Panc1 (cell line): ENCODE measurements around the gene CDC123. TPM values are rescaled to one million over a fixed set of nuclear protein-coding genes. Genes with fewer than 3 reads are reported as not detected.

Experiments
- ATAC-seq: fragments of 200-7000 bp; cut with Tn5 transposase; 2 replicates; pipeline ENCODE4 v1.9.1; 2020; ENCODE audit warnings: mild to moderate bottlenecking, moderate library complexity
- BruUV-seq: library from RNA; stranded (reverse); fragments of 400-500 nt; replicated peaks from 2 replicates; lab custom pipeline; 2021; lab: Mats Ljungman, UMichigan
- CTCF ChIA-PET: fragments of 300-600 bp; sonication (Branson Sonifier 250); formaldehyde crosslinking; loops from one replicate; lab custom pipeline; 2022; ENCODE audit warnings: antibody characterized with exemption; lab: Charles Lee
- POLR2A ChIA-PET: fragments of 300-600 bp; sonication (Branson Sonifier 250); formaldehyde crosslinking; loops from one replicate; lab custom pipeline; 2022; ENCODE audit warnings: antibody characterized with exemption; lab: Charles Lee
- DNase-seq: peaks from one replicate; pipeline ENCODE4 v3.0.0-alpha.2; 2010; ENCODE audit warnings: low read depth, low spot score
- H3K27ac ChIP-seq: 2 replicates; pipeline ENCODE4 v1.5.1; 2011; ENCODE audit warnings: mild to moderate bottlenecking, low read length, inconsistent platforms
- H3K27me3 ChIP-seq: fragments of 200-500 bp; sonication (Bioruptor generic); 2 replicates; pipeline ENCODE4 v1.6.0; 2014; ENCODE audit warnings: low read length, inconsistent platforms; ENCODE audit not compliant: control insufficient read depth, insufficient read depth
- H3K36me3 ChIP-seq: fragments of 200-500 bp; sonication (Bioruptor generic); 2 replicates; pipeline ENCODE4 v1.5.1; 2014; ENCODE audit warnings: inconsistent platforms, mild to moderate bottlenecking, low read length, moderate library complexity; ENCODE audit not compliant: control insufficient read depth, insufficient read depth
- H3K4me1 ChIP-seq: 2 replicates; pipeline ENCODE4 v1.5.1; 2011; ENCODE audit warnings: inconsistent platforms, mild to moderate bottlenecking, low read length, moderate library complexity; ENCODE audit not compliant: control insufficient read depth, insufficient read depth
- H3K4me3 ChIP-seq, 2 experiments: 2 replicates each; pipeline ENCODE4 v1.5.1; 2011 to 2012; ENCODE audit warnings: low read depth in 2 of 2, low read length in 2 of 2, mild to moderate bottlenecking in 2 of 2, inconsistent platforms in 1 of 2, moderate library complexity in 1 of 2
- H3K9me3 ChIP-seq: fragments of 200-500 bp; sonication (Bioruptor generic); 2 replicates; pipeline ENCODE4 v1.5.1; 2014; ENCODE audit warnings: low read depth, mild to moderate bottlenecking, inconsistent platforms, low read length, moderate library complexity; ENCODE audit not compliant: control insufficient read depth, insufficient read depth
- CTCF ChIP-seq: fragments of 450-650 bp; IDR thresholded peaks from 2 replicates; pipeline ENCODE4 v1.5.1; 2017; ENCODE audit warnings: mild to moderate bottlenecking
- POLR2AphosphoS5 ChIP-seq: IDR thresholded peaks from 2 replicates; pipeline ENCODE4 v1.6.1; 2012; ENCODE audit warnings: mild to moderate bottlenecking, low read depth, low read length, moderate library complexity
- REST ChIP-seq, 2 experiments: IDR thresholded peaks; 2 replicates each; pipeline ENCODE4 v1.6.1; 2011 to 2012; ENCODE audit warnings: low read depth in 2 of 2, control low read depth in 1 of 2, low read length in 1 of 2, mild to moderate bottlenecking in 1 of 2, moderate library complexity in 1 of 2; ENCODE audit not compliant: insufficient read depth in 1 of 2
- SIN3A ChIP-seq: IDR thresholded peaks from 2 replicates; pipeline ENCODE4 v1.6.1; 2012; ENCODE audit warnings: low read depth, mild to moderate bottlenecking, low read length, moderate library complexity, borderline replicate concordance; ENCODE audit not compliant: insufficient read depth
- TCF7L2 ChIP-seq: IDR thresholded peaks from 2 replicates; pipeline ENCODE4 v1.6.1; 2011; ENCODE audit warnings: mild to moderate bottlenecking, low read depth, low read length, inconsistent platforms
- in situ Hi-C: cut with HindIII; loops from 2 replicates; pipeline ENCODE4 v1.10.0; 2016; ENCODE audit warnings: low sequenced_read_pairs, low pct_unique_long_range_greater_than_20kb
- intact Hi-C: fragments of 100-400 bp; cut with micrococcal nuclease; formaldehyde crosslinking; loops from one replicate; pipeline ENCODE4 v1.10.0; 2022; ENCODE audit not compliant: unreplicated experiment
- total RNA-seq: library from RNA; stranded (reverse); gene quantifications from one replicate; pipeline ENCODE4 v1.2.1, GENCODE V29; 2021; ENCODE audit not compliant: unreplicated experiment

The CDC123 gene
- total RNA-seq, 1 experiment from 2014 or later, result 66.3 TPM

- Histone ChIP-seq H3K36me3 (no peaks in the 10 kb centered on the region), H3K9me3 (no peaks in the 10 kb centered on the region), H3K27ac (no peak overlapping the region), H3K27me3 (no peaks in the 10 kb centered on the region), H3K4me3 (no peak overlapping the region), H3K4me1 (no peaks in the 10 kb centered on the region)
- no peak for ATAC-seq
- ChIA-PET POLR2A (no interaction called here), CTCF (no interaction called here)
- in situ Hi-C loops (no loop called here), intact Hi-C loops (no loop called here)
- no TSS peak for BruUV-seq
- DNase-seq, result no peak
- TF ChIP-seq TCF7L2, result no peak
- TF ChIP-seq REST (IDR thresholded peaks at IDR 0.05; ENCODE audit: insufficient read depth in 1 of 2, low read depth in 2 of 2, low read length in 1 of 2), result no peak
- no peak for TF ChIP-seq POLR2AphosphoS5
- TF ChIP-seq CTCF, result no peak
- no peak for TF ChIP-seq SIN3A
Observed at GRCh38 chr10:12255048-12255447, 59.1 kb downstream of the CDC123 start.

GRCh38 chr10:12259988-12260387, 64.0 kb downstream of the CDC123 start:
- no peaks in the 10 kb centered on the region for H3K9me3 ChIP-seq
- H3K27ac ChIP-seq, result no peak overlapping the region
- in situ Hi-C loops (no loop called here), intact Hi-C loops (loop anchor here (5.0 kb wide), 1 partner anchor 397 kb away; no protein-coding TSS in a partner anchor)
- CTCF ChIA-PET, result no interaction called here
- no peak for DNase-seq
- no peaks in the 10 kb centered on the region for H3K4me1 ChIP-seq
- BruUV-seq, result no TSS peak
- no peaks in the 10 kb centered on the region for H3K36me3 ChIP-seq
- POLR2A ChIA-PET, result no interaction called here
- ATAC-seq, result no peak
- no peaks in the 10 kb centered on the region for H3K27me3 ChIP-seq
- no peak overlapping the region for H3K4me3 ChIP-seq
- TF ChIP-seq CTCF (no peak), TCF7L2 (no peak), REST (IDR thresholded peaks at IDR 0.05; ENCODE audit: insufficient read depth in 1 of 2, low read depth in 2 of 2, low read length in 1 of 2) (no peak), POLR2AphosphoS5 (no peak), SIN3A (no peak)
